GM19238 (cell line): ENCODE measurements around the gene UQCRC1.

Experiments
- DNase-seq: peaks from one replicate; pipeline ENCODE4 v3.0.0; 2011; ENCODE audit warnings: low spot score; ENCODE audit not compliant: insufficient read length

UQCRC1 gene

GRCh38 chr3:48599077-48599501 lies 10.4 kb downstream of the UQCRC1 start:
- no peak for DNase-seq

- no peak for DNase-seq
Observed at GRCh38 chr3:48598323-48599076, 10.9 kb downstream of the UQCRC1 start.

- DNase-seq: no peak
Observed at GRCh38 chr3:48597408-48597800, 12.0 kb downstream of the UQCRC1 start.

- no peak for DNase-seq
Observed at GRCh38 chr3:48596676-48597407, 12.6 kb downstream of the UQCRC1 start.

DNA sequence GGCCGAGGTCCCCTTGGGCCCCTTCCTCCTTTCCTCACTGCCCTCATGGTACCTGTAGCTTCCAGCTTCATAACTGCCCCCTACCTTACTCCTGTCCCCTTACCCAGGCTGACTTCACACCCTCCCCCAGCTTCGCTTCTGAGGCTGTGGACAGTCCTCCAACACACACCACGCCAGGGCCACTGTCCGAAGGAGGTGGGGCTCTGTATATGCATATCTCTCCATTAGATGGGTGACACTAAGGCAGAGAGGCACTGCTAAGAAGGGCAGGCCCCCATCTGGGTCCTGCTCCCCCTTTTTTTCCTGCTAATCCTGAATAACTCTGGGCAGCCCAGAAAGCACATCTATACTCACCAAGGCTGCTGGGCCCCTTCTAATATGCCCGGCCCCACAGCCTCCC lies 13.3 kb downstream of the UQCRC1 start:
- DNase-seq: no peak

- no peak for DNase-seq
Observed at GRCh38 chr3:48595526-48596121, 13.8 kb downstream of the UQCRC1 start.

DNA sequence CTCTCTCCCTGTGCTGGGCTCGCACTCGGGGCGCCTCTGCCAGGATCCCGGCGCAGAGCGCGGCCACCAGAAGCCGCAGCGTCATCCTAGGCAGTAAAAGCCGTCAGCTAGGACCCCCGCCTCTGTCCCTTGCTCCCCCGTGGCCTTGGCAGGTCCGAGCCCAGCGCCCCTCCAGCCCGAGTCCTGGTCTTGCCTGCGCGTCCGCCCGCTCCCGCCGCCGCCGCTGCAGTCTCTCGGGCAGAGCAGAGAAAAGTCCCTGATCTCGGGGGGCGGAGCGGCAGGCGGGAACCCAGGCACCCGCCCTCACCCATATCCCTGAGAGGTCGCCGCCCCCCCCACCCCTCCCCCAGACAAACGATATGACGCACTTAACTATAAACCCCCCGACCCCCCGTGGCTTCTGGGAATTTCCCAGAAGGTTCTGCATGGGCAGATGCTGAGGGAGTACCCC lies 14.3 kb downstream of the UQCRC1 start, which contains the start of gene COL7A1:
Gene COL7A1 (minus strand): TSS at position 255 of the 451 bp plus-strand sequence. CDS start 170 bp downstream, at position 85.
- DNase-seq: no peak

DNA sequence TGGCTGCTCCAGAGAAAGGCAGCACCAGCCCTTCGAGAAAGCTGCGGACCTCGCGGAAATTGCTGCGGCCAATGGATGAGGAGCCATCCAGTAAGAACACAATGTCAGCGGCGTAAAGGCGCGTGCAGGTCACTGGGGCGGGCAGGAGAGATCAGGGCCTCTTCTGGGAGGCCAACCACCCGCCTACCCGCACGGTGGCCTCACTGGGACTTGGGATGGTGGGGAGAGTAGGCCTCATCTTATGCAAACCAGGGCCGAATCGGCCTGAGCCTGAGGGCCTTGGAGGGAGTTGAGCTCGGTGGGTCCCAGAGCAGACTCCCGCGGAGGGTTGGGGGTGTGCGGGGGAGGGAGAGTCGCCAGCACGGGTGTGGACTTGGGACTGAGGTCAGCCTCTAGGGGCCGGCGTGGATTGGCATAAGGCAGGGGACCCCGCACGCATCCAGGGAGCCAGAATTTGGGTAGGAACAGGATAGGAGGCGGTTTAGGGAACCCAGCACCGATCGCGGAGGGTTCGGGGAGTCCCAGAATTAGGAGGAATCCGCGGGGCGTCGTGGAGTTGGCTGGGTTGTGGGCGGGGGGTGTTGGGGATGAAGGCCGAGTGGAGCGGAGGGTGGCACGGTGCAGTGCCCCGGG lies 14.9 kb downstream of the UQCRC1 start:
- no peak for DNase-seq

- no peak for DNase-seq
Observed at GRCh38 chr3:48593337-48593736, 16.1 kb downstream of the UQCRC1 start.

DNA sequence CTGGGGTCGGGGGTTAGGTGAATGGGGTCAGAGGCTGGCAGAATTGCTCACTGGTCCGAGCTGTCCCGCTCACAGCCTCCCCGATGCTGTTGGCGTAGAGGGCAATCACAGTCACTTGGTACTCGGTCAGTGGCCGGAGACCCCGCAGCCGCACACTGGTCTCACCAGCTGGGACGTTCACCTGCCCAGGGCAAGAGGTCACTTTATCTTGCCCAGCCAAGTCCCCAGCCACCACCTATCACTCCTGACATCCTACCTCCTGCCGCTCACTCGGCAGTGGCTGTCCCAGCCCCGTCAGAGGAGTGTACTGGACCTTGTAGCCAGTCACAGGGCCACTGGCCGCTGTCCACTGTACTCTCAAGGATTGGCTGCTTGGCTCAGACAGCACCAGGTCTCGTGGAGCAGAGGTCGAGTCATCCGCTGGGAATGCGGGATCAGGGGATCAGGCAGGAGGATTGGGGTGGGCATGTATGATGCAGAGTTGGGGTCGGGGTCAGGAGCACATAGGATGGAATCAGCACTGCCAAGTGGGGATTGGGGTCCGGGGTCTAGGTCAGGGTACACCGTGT lies 16.8 kb downstream of the UQCRC1 start:
- no peak for DNase-seq

- no peak for DNase-seq
Observed at GRCh38 chr3:48591886-48592518, 17.4 kb downstream of the UQCRC1 start.

- DNase-seq: no peak
Observed at GRCh38 chr3:48591436-48591835, 18.0 kb downstream of the UQCRC1 start.

DNA sequence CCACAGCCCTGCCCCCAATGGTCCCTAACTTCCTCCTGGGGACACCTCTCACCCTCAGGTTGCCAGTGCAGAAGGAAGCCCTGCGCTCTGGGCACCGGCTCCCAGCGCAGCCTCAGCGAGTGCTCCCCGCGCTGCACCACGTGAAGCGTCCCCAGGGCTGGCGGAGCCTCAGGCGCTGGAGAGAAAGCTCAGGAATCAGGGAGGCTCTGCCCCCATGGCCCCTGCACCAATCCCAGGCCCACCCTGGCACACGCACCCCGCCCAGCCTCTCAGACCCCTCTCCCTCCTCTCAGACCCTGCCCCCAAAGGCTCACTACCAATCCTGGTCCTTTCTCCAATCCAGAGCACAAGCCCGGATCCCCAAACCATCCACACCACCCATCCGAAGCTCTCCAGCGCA lies 21.2 kb downstream of the UQCRC1 start:
- DNase-seq: no peak

GRCh38 chr3:48587686-48588085 lies 21.8 kb downstream of the UQCRC1 start:
- DNase-seq: no peak

DNA sequence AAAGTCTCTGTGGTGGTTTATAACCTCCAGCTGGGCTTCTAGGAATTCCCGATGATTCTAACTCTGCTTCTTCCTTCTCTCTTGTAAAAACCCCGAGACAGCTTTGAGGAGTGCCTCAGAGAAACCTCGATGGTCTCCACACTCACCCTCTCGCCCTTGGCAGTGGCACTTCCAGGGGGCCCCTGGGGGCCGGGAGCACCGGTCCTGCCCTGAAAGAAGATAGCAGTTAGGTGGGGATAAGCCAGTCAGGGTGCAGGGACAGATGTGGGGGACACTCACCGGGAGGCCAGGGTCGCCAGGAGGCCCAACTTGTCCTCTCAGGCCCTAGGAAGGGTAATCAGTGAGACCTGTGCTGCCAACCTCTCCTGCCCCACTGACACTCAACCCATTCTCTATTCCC lies 24.0 kb downstream of the UQCRC1 start:
- DNase-seq: no peak

DNA sequence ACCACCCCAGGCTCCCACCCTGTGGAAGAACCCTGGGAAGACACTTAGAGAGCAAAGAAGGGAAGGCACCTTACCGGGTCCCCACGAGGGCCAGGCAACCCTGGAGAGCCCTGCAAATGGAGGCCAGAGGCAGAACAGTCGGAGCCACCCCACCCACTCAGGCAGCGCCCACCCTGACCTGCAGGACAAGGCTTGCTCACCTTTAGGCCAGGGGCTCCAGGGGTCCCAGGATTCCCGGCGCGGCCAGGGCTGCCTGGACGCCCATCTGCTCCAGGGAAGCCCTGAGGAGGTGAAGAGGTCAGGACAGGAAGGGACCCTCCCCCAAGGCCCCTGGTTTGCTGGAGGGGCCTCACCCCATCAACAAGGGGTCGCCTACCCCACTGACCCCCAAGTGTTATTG lies 24.6 kb downstream of the UQCRC1 start:
- DNase-seq: no peak

DNA sequence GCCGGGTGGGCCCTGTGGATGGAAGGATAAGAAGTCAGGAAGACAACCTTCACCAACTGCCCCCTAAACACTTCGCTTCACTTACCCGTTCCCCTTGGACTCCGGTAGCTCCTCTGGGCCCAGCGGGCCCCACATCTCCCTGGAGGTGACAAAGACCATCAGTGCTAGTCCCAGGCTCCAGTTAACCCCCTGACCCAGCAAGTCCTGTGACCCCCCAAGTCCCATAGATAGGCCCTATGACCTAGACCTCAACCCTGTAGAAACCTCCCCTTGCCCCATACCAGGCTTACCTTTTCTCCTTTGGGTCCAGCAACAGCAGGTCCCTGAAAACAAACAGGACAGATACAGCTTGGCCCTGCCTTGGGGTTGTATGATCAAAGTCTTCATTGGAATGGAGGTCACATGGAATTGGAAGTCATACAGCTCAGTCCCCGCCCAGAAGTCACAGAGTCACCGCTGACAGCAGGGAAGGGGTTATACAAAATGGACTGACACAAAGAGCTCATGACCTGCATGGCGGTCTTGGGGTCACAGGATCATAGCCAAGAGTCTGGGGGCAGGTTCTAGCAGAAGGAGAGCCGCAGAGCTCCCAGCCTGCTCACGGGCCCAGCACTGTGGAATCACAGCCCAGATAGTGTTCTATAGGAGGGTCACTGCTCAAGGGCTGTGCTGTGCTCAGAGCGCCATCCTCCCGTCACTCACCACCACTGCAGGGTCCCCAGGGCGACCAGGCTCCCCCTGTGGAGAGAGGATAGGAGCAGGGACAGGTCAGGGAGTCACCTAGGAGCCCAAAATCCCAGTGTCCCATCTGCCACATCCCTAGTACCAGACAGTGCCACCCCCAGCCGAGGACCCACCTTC lies 27.6 kb downstream of the UQCRC1 start:
- DNase-seq: no peak

DNA sequence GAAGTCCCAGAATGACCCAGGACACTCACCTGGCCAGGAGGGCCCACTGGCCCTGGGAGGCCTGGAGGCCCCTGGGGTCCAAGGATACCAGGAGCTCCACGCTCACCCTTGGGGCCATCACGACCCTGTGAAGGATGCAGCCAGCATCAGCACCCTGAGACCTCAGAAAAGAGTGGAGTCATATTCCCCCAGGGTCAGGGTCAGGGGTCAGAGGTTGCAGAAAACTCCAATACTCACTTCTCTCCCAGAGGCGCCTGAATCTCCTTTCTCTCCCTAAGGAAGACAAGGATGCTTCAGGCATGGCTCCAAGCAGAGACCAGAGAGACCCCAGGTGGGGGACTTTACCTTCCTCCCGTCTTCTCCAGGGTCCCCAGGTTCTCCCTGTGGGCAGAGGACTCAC lies 32.8 kb downstream of the UQCRC1 start:
- DNase-seq: no peak

DNA sequence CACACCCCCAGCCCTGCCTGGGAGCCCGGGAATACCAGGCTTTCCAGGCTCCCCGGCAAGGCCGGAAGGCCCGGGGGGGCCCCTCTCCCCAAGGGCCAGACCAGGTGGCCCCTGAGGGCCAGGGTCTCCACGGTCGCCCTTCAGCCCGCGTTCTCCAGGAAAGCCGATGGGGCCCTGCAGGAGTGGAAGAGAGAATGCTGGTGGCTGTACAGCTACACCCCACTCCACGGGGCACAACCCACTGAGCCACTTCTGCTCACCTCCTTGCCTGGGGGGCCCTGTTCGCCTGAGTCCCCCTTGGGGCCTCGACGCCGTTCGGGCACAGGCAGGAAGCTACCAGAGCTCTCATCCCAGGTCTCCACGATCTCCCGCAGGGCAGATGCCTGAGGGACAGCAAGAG lies 34.1 kb downstream of the UQCRC1 start:
- no peak for DNase-seq

- DNase-seq: no peak
Observed at GRCh38 chr3:48573973-48574585, 35.4 kb downstream of the UQCRC1 start.
